Liver (tissue), 3 donors: ENCODE measurements around the gene COL27A1.

ENCODE experiments used
- EGR1 ChIP-seq, 2 donors: IDR thresholded peaks; 2 replicates each; pipeline ENCODE4 v1.6.1; 2016 to 2018; ENCODE audit warnings: antibody characterized with exemption in 2 of 2, low read depth in 2 of 2
- HNF4A ChIP-seq, 2 donors: conservative IDR thresholded peaks; 2 replicates each; pipeline ENCODE4 v1.6.1; 2016; ENCODE audit warnings: antibody characterized with exemption in 2 of 2, mild to moderate bottlenecking in 2 of 2
- TAF1 ChIP-seq: conservative IDR thresholded peaks from 2 replicates; pipeline ENCODE4 v1.6.1; 2016; ENCODE audit warnings: antibody characterized with exemption, mild to moderate bottlenecking
- TF ChIP-seq, protein P1 (sequence below): IDR thresholded peaks from 2 replicates; pipeline ENCODE4 v1.6.1; 2016; ENCODE audit warnings: antibody characterized with exemption
- TF ChIP-seq, protein P2 (sequence below): fragments of 150-350 bp; IDR thresholded peaks from 2 replicates; pipeline ENCODE4 v1.5.1; 2017; ENCODE audit warnings: improper control_type of control experiment, low read depth, low read length; ENCODE audit not compliant: missing input control
- donor health status: healthy.
- donor health status: healthy.

DNA sequence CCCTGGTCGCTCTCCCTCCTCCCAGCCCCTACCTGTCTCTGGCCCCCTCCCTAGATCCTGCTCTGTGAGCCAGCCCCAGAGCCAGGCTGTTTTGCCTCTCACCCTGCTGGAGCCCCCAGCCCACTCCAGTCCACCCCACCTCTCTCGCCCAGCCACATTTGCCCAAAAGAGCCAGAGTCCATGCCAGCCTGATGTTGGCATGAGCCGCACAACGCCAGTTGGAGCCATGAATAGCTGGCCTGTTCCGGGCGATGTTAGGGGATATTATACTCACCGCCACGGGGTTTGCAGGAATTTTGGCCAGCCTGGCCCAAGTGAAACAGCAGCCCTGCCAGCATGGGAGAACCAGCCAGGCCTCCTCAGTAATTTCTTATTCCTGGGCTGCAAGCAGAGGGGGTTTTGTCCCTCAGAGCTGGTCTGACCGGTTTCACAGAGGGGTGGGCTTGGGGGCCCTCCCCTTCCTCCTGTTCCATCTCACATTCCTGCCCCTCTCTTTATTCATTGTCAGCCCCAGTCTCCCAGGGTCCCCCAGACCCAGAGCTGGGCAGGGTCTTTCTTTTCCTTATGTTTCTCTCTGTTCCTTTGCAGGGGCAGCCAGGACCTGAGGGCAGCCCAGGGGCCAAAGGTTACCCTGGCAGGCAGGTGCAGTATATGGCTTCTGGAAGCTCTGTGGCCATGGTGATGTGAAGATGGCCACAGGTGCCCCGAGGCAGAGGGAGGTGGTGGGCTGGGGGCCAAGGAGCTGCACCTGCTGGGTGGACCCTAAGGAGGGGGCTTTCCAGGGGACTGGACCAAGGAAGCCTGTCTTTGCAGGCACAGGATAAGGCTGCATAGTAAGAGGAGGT is 50.1 kb downstream of the COL27A1 start:
- TF ChIP-seq, protein P1, sequence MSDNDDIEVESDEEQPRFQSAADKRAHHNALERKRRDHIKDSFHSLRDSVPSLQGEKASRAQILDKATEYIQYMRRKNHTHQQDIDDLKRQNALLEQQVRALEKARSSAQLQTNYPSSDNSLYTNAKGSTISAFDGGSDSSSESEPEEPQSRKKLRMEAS, result no peak
- TF ChIP-seq TAF1 (no peak), HNF4A (conservative IDR thresholded peaks at IDR 0.05) (no peak), EGR1 (IDR thresholded peaks at IDR 0.05; ENCODE audit: low read depth in 2 of 2) (no peak)
- TF ChIP-seq, protein P2, sequence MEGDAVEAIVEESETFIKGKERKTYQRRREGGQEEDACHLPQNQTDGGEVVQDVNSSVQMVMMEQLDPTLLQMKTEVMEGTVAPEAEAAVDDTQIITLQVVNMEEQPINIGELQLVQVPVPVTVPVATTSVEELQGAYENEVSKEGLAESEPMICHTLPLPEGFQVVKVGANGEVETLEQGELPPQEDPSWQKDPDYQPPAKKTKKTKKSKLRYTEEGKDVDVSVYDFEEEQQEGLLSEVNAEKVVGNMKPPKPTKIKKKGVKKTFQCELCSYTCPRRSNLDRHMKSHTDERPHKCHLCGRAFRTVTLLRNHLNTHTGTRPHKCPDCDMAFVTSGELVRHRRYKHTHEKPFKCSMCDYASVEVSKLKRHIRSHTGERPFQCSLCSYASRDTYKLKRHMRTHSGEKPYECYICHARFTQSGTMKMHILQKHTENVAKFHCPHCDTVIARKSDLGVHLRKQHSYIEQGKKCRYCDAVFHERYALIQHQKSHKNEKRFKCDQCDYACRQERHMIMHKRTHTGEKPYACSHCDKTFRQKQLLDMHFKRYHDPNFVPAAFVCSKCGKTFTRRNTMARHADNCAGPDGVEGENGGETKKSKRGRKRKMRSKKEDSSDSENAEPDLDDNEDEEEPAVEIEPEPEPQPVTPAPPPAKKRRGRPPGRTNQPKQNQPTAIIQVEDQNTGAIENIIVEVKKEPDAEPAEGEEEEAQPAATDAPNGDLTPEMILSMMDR, result no peak
